NCI-H1436 (cell line): ENCODE measurements around the gene GTF2H4.
"Not testable (repeated sequence)": the region's sequence is repeated elsewhere in the genome, so short reads cannot be mapped to it uniquely, and the experiment has no call there.

Experiments
- DNase-seq: peaks from one replicate; lab custom pipeline; 2025; lab: John Stamatoyannopoulos, UW

Gene GTF2H4

GRCh38 chr6:30924040-30924627 lies 16.1 kb downstream of the GTF2H4 start:
- DNase-seq: not testable (repeated sequence)

- DNase-seq: no peak
Measured at GRCh38 chr6:30926644-30927043, 18.6 kb downstream of the GTF2H4 start.

GRCh38 chr6:30927080-30927479 lies 19.1 kb downstream of the GTF2H4 start:
- not testable (repeated sequence) for DNase-seq

DNA sequence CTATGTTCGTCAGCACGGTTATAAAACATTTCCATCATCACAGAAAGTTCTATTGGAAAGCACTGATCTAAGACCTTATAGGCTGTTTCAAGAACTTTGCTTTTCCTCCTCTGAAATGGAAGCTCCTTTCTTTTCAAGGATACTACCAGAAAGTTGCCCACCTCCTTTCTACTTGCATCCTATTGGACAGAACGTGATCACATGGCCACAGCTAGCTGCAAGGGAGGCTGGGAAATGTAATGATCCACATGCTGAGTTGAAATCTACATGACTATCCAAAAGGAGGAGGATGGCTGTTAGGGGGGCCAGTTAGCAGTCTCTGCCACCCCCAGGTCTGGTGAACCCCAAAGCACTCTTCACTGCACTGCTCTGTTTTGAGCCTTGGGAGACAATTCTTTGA lies 20.7 kb downstream of the GTF2H4 start:
- DNase-seq: no peak

GRCh38 chr6:30930506-30930905 lies 22.5 kb downstream of the GTF2H4 start:
- DNase-seq: no peak

- DNase-seq: no peak
Measured at GRCh38 chr6:30931272-30931671, 23.3 kb downstream of the GTF2H4 start.

DNA sequence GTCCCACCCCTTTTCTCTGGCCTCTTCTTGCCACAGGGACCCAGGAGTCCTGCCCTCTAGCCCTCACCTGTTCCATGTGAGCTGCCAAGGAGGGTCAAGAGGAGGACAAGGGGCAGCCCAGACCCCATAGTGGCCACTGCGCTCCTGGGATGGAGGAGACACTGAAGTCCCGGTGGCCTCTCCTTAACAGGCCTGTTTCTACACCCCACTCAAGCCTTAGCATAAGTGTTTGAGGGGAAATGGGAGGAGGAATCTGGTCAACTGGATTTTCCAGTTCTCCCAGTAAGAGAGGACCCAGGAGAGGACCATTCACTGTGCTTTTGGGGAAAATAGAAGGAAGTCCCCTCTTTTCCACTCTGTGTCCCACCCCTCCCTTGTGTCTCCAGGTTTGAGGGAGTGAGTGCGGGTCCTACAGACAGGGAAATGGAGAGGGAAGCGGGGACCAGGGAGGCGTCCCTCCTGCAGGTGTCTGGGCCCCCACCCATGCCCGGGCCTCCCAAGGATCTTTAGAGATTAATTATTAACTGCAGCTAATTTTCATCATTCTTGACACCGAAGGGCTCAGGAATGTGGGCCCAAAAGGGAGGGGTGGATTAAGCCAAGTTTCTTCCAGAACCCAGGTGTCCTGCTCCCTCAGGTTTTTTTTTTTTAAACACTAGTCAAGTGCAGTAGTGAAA lies 24.1 kb downstream of the GTF2H4 start, which contains the start of gene SFTA2:
TSS of gene SFTA2 (minus strand) at position 202 of the 677 bp plus-strand sequence. CDS start at position 128, 74 bp downstream.
- no peak for DNase-seq

GRCh38 chr6:30932665-30933365 lies 24.8 kb downstream of the GTF2H4 start:
- DNase-seq: no peak

DNA sequence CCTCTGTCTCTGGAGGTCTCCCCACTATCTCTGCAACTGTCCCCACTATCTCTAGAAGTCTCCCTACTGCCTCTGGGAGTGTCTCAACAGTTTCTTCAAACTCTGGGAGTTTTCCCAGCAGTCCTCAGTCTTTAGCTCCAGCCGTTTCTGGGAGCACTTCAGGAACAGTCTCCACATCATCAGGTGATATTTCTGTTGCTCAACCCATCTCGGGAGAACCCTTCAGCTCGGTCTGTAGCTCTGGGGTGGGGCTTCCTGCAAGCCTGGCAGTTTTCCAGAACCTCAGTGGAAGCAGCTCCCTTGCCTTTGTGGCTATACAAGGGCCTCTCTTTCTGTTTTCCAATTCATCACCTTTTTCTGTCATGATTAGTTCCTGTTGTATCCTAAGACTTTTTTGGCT lies 27.0 kb downstream of the GTF2H4 start:
- no peak for DNase-seq

DNA sequence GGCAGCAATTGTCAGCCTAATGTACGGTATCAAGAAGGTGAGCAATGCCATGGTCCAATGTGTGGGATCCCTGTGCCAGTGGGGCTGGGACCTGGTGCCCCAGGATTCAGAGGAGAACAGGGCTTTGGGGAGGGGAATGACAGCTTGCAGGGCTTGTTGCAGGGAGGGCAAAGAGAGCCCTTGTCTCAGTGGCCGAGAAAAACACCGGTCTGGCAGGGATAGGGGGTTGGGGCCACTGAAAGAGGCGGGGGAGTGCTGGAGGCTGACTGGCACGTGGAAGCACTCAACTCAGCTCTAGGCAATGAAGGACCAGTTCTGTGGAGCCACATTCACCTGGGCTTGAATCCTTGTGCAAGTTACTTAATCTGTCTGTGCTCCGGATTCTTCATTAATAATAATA lies 29.3 kb downstream of the GTF2H4 start:
- DNase-seq: no peak

GRCh38 chr6:30938730-30939129 lies 30.7 kb downstream of the GTF2H4 start:
- DNase-seq: no peak

DNA sequence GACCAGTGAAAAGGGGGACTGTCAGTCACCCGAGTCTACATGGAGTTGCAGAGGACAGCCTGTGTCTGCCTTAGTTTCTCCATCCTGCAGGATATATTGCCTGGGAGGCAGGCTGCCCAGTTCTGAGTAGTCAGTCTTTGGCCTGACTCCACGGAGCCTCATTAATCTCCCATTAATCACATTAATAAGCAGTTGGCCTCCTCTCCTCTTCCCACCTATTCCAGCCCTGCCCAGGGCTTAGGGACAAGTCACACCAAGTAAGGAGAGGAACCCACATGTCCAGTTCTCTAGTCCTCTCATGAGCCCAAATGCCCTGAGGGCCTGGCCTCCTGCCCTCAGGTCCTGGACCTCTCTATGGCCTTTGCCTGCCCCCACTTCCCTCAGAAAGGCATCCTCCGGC lies 31.5 kb downstream of the GTF2H4 start:
- no peak for DNase-seq

- DNase-seq: no peak
Measured at GRCh38 chr6:30940361-30940986, 32.5 kb downstream of the GTF2H4 start, which contains the start of gene MUCL3. MUCL3 (plus strand) TSS chr6:30940973; CDS start chr6:30941000, 27 bp downstream.

GRCh38 chr6:30942338-30943060 lies 34.5 kb downstream of the GTF2H4 start:
- DNase-seq: no peak

DNA sequence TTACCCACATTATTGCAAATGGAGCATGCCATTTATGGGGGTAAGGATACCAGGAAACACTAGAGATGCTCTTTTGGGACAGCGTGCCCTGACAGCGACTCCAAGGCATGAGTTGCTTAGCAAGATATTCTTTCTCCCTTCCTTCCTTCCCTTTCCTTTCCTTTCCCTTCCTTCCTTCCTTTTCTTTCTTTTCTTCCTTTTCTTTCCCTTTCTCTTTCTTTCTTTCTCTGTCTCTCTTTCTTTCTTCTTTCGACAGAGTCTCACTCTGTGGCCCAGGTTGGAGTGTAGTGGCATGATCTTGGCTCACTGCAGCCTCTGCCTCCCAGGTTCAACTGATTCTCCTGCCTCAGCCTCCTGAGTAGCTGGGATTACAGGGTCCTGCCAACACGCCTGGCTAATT lies 36.0 kb downstream of the GTF2H4 start:
- no peak for DNase-seq

GRCh38 chr6:30945281-30945680 lies 37.3 kb downstream of the GTF2H4 start:
- DNase-seq: no peak

DNA sequence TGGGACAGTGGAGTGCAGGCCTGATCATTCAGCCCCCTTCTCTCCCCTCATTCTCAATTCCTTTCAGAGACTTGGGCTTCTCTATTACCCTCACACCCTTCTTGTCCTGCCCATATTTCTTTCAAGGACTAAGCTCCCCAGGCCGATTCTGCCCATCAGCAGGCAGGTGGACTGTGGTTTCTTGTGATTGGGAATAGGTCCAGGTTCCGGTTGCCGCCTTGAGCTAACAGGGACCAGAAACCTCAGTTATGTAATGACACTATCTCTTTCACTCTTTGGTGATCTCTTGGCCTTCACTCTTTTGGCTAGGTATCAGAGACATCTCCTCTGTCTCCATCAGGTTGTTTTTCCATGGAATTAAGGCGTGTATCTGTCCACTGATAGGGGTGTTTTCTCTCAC lies 39.2 kb downstream of the GTF2H4 start:
- DNase-seq: no peak

GRCh38 chr6:30948811-30949210 lies 40.8 kb downstream of the GTF2H4 start:
- DNase-seq: no peak

DNA sequence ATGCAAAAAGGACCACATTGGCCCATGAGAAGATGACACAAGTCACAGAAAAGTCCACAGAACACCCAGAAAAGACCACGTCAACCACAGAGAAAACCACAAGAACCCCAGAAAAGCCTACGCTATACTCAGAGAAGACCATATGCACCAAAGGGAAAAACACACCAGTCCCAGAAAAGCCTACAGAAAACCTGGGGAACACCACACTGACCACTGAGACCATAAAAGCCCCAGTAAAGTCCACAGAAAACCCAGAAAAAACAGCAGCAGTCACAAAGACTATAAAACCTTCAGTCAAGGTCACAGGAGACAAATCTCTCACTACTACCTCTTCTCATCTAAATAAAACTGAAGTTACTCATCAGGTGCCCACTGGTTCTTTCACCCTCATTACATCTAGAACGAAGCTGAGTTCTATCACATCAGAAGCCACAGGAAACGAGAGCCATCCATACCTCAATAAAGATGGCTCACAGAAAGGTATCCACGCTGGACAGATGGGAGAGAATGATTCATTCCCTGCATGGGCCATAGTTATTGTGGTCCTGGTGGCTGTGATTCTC lies 44.0 kb downstream of the GTF2H4 start:
- no peak for DNase-seq

- no peak for DNase-seq
Measured at GRCh38 chr6:30954631-30955366, 46.8 kb downstream of the GTF2H4 start.
